RWPE2 (cell line): ENCODE measurements around the gene SAE1.

Experiments
- ATAC-seq: fragments of 200-7000 bp; cut with Tn5 transposase; 3 replicates; pipeline ENCODE4 v1.9.1; 2021; ENCODE audit warnings: low read depth
- DNase-seq: peaks from one replicate; pipeline ENCODE4 v3.0.0-alpha.2; 2020; ENCODE audit warnings: low spot score
- H3K27ac ChIP-seq: fragments of 450-650 bp; 2 replicates; pipeline ENCODE4 v1.5.1; 2017; ENCODE audit warnings: mild to moderate bottlenecking; ENCODE audit not compliant: poor library complexity, severe bottlenecking
- H3K27me3 ChIP-seq: fragments of 250-450 bp; sonication (Bioruptor Pico); 2 replicates; pipeline ENCODE4 v1.5.1; 2021; ENCODE audit warnings: mild to moderate bottlenecking, moderate library complexity; ENCODE audit not compliant: insufficient read depth, poor library complexity, severe bottlenecking
- H3K36me3 ChIP-seq: fragments of 250-450 bp; sonication (Bioruptor Pico); 2 replicates; pipeline ENCODE4 v1.5.1; 2020; ENCODE audit warnings: low read depth, mild to moderate bottlenecking, moderate library complexity
- H3K4me1 ChIP-seq: fragments of 250-450 bp; sonication (Bioruptor Pico); 2 replicates; pipeline ENCODE4 v1.5.1; 2021; ENCODE audit warnings: mild to moderate bottlenecking, moderate library complexity; ENCODE audit not compliant: insufficient read depth, poor library complexity, severe bottlenecking
- H3K4me3 ChIP-seq: fragments of 250-450 bp; sonication (Bioruptor Pico); 2 replicates; pipeline ENCODE4 v1.5.1; 2021; ENCODE audit warnings: mild to moderate bottlenecking, moderate library complexity; ENCODE audit not compliant: severe bottlenecking
- H3K9me3 ChIP-seq: fragments of 250-450 bp; sonication (Bioruptor Pico); 2 replicates; pipeline ENCODE4 v1.5.1; 2021; ENCODE audit warnings: mild to moderate bottlenecking, moderate library complexity; ENCODE audit not compliant: severe bottlenecking
- CTCF ChIP-seq: fragments of 450-650 bp; IDR thresholded peaks from one replicate; pipeline ENCODE4 v1.5.1; 2017; ENCODE audit warnings: mild to moderate bottlenecking, moderate library complexity; ENCODE audit not compliant: poor library complexity, severe bottlenecking

The SAE1 gene

GRCh38 chr19:47157431-47158321 lies 27.0 kb downstream of the SAE1 start:
- Histone ChIP-seq H3K9me3 (no peaks in the 10 kb centered on the region), H3K27ac (peak overlapping the region; percentile 50), H3K27me3 (no peaks in the 10 kb centered on the region), H3K4me3 (no peak overlapping the region), H3K4me1 (peaks cover 29% of the 10 kb centered on the region), H3K36me3 (peaks cover 97% of the 10 kb centered on the region)
- peak; percentile 76 for ATAC-seq
- no peak for TF ChIP-seq CTCF
- DNase-seq, result no peak

DNA sequence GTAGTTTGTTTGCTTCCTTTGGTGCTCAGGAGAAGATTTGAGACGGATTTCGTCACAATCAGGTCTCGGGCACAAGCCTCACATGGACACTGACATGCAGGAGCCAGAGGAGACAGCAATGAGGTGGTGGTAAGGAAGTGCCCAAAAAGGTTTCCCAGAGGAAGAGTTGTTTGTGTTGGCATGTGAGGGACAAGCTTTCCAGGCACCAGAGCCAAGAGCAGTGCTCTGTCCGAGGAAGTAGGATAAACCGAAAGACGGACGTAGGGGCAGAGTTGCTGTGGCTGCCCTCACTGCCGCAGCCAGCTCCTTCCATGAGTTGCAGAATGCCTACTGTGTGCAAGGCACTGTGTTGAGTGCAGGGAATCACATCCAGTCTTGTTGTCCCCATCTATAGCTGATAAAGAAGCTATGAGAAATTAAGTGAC lies 27.7 kb downstream of the SAE1 start:
- Histone ChIP-seq H3K36me3 (peaks cover 97% of the 10 kb centered on the region), H3K4me3 (no peak overlapping the region), H3K4me1 (peaks cover 23% of the 10 kb centered on the region), H3K9me3 (no peaks in the 10 kb centered on the region), H3K27ac (peak overlapping the region; percentile 50), H3K27me3 (no peaks in the 10 kb centered on the region)
- no peak for TF ChIP-seq CTCF
- ATAC-seq, result no peak
- DNase-seq, result no peak

DNA sequence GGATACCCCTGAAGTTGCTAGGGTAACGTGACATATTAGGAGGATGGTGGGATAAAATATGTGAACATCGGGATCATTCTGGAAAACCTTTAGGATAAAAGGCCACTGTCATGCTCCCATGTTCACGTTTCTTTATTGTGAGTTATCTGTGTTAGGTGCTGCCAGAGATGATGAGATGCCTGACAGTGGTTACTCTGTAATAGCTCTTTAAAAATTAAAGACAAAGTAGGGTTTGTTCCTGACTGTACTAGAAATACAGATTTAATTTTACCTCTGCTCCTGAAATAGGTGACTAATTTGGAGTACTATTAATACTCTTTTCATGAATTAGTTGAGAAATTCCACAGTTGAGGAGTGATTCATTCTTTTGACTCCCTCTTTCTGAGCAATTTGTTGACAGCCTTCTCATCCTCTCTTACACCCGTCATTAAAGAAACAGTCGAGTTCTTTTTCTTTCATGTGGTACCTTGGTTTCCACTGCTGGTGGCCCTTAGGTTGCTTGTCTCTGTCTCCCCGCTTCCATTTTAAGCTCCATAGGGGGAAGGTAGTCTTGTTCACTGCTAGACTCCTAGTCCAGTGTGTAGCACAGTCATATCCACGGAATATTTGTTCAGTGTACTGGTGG lies 28.4 kb downstream of the SAE1 start:
- Histone ChIP-seq H3K4me3 (no peak overlapping the region), H3K27ac (peak overlapping the region; percentile 50), H3K27me3 (no peaks in the 10 kb centered on the region), H3K9me3 (no peaks in the 10 kb centered on the region), H3K36me3 (peaks cover 96% of the 10 kb centered on the region), H3K4me1 (peaks cover 21% of the 10 kb centered on the region)
- ATAC-seq (peak; percentile 69), DNase-seq (no peak)
- no peak for TF ChIP-seq CTCF

DNA sequence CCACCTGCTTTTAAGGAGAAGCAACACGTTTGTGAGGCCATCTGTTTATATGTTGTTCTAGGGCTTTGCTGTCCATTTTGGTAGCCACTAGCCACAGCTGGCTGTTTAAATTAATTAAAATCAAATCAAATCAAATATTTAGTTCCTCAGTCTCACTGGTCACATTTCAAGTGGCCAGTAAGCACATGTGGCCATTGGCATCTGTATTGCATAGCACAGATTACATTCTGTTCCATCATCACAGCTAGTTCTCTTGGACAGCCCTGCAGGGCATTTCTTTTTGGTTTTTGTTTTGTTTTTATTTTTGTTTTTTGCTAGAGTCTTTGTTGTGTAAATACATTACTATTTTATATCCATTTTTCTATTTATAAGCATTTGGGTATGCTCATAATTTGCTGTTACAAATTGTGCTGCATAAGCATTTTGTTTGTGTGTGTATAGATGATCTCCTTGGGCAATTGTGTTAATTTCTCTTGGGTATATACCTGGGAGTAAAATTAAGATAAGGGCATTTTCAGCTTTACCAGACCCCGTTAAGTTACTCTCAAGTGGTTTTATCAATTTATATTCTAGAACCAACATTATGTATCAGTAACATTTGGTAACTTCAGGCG lies 31.3 kb downstream of the SAE1 start:
- no peak for TF ChIP-seq CTCF
- Histone ChIP-seq H3K36me3 (peaks cover 83% of the 10 kb centered on the region), H3K27me3 (no peaks in the 10 kb centered on the region), H3K4me3 (no peak overlapping the region), H3K9me3 (no peaks in the 10 kb centered on the region), H3K4me1 (peaks cover 19% of the 10 kb centered on the region), H3K27ac (no peak overlapping the region)
- DNase-seq (no peak), ATAC-seq (no peak)
